ENCODE measurements around the gene SH2D7.

SH2D7 gene

GRCh38 chr15:78079298-78080087 lies 12.9 kb upstream of the SH2D7 start:
- DNase-seq, result no peak

GRCh38 chr15:78080088-78080460 lies 12.3 kb upstream of the SH2D7 start:
- DNase-seq, result no peak

- DNase-seq, result no peak
Observed at GRCh38 chr15:78082106-78082742, 10.1 kb upstream of the SH2D7 start.

DNA sequence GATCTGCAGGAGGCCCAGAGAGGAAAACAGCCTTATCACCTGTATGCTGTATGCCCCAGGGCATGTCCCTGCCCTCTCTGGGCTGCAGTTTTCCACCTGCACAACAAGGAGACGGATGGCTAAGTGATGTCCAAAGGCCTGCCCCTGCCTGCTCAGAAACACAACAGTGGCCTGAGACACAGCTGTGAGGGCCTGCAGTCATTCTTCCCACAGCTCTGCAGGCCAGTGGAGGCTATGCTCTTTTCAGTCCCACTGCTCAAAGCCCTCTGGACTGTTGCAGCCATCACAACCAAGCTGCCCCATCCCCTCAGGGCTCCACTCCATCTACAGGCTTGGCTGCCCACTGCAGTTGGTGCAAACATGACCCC lies 9.6 kb upstream of the SH2D7 start:
- no peak for DNase-seq

GRCh38 chr15:78083186-78083585 lies 9.2 kb upstream of the SH2D7 start:
- no peak for DNase-seq

GRCh38 chr15:78083687-78084448 lies 8.5 kb upstream of the SH2D7 start:
- no peak for DNase-seq

DNA sequence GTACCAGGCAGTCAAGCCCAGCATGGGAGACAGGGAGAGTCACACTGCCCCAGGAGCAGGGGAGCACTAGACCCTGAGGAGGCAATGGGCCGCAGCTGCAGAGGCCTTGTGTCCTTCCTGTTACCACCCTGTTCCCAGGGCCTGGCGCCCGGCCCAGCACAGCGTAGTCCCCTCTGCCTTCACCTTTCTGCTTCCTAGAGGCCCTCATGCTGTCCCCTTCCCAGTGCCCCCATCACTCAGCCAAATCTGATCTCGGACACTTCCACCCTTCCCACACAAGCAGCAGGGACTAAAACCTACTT lies 8.0 kb upstream of the SH2D7 start:
- DNase-seq, result no peak

GRCh38 chr15:78085928-78086327 lies 6.4 kb upstream of the SH2D7 start:
- no peak for DNase-seq

- no peak for DNase-seq
Observed at GRCh38 chr15:78087951-78088772, 4.2 kb upstream of the SH2D7 start.

DNA sequence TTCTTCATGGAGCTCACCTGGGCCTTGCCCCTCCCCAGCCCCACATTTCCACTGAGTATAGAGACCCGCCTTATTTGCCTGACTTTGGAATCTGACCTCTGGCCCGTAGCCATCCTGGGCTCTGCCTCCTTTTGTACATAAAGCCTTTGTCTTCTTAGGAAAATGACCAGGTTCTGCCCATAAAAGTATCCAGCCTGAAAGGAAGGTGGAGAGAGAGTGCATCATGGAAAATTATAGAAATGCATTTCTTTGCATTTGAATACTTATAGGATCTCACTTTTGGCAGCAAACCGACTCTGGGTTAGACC lies 3.6 kb upstream of the SH2D7 start:
- no peak for DNase-seq

GRCh38 chr15:78090422-78091063 lies 1.8 kb upstream of the SH2D7 start:
- no peak for DNase-seq

DNA sequence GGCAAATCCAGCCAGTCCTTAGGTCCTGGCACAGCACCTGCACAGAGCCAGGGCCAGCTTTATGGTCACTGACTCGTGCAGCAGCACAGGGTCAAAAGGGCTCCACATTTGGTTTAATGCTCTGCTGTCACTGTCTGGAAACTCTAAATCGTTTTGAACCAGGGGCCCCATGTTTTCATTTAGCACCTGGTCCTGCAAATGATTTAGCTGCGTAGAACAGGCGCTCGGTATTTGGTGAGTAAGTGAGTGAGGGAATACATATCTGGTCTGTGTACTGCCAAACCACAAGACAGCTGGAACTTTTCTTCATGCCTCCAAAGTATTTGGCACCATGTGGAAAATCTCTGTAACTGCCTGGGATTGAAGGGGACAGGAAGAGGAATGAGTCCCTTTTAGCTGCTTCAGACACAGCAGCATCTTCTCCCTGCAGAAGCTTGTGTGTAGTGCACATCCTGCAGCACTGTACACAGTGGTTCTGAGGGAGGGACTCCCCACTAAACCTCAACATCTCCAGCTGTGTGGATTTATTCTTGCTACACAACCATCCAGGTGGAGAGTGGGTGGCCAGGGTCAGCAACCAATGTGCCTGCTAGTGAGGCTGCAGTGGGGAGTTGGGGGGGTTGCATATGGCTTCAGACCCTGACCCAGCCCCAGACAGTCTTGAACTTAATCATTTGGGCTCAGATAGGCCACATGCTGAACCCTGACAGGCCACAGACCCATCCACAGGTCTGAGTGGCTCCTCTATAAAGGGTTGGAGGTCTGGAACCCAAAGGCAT lies 1.1 kb downstream of the SH2D7 start:
- DNase-seq, result no peak

DNA sequence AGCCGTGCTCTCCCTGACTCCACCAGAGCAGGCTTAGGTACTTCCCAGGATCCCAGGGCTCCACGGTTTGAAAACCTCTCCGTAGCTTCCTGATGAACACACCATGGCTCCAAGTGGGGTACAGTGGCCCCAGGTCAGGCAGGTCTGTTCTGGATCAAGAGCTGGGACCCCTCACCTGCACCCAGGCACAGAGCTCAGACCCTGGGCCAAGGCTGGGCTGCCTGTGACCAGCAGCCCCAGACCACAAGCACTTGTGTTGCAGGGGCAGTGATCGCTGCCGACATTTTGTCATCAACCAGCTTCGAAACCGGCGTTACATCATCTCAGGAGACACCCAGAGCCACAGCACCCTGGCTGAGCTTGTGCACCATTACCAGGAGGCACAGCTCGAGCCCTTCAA lies 5.3 kb downstream of the SH2D7 start:
- no peak for DNase-seq

- DNase-seq, result no peak
Observed at GRCh38 chr15:78098131-78098755, 5.9 kb downstream of the SH2D7 start.

- DNase-seq, result no peak
Observed at GRCh38 chr15:78100886-78101285, 8.5 kb downstream of the SH2D7 start.

DNA sequence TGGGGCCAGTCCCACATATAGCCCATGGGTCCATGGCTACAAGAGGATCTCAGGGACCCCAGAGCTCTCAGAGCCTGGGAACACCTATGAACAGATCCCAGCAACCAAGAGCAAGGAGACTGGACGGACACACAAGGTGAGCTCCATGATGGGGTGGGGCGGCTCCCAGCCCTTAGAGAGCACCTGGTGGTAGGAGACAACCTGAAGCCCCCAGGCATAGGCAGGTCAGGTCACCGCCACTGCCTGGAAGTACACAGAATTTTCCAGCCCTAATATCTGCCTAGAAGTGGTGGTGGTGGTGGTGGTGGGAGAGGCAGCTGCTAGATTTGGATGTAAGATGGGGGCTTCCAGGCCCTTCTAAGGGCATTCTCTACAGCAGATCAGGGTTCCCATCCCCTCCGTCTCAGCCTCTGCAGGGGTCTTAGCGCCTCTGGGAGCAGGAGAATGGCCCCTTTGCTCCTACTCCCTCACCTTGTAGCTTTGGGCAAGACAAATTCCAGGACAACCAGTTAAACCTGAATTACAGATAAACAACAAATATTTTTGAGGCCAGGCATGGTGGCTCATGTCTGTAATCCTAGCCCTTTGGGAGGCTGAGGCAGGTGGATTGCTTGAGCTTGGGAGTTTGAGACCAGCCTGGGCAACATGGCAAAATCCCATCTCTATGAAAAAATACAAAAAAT lies 9.2 kb downstream of the SH2D7 start:
- DNase-seq, result no peak

- DNase-seq, result no peak
Observed at GRCh38 chr15:78102211-78102610, 9.8 kb downstream of the SH2D7 start.

DNA sequence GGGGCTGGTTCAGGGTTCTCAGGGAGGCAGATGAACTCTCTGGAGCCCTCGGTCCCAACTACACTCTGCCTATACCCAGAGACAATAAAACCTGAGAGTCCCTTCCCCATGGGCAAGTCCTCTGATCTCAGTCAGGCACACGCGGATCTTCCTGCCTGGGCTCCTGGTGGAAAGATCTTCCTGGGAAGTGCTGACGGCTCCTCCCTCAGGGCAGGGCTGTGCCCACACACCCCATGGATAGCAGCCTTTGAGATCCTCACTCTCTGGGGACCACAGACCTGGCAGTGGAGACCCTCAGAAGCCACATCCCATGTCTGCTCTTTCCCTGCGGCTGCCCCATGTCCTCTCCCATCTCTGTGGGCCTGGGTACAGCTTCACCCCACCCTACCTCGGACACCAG lies 10.4 kb downstream of the SH2D7 start:
- no peak for DNase-seq

DNA sequence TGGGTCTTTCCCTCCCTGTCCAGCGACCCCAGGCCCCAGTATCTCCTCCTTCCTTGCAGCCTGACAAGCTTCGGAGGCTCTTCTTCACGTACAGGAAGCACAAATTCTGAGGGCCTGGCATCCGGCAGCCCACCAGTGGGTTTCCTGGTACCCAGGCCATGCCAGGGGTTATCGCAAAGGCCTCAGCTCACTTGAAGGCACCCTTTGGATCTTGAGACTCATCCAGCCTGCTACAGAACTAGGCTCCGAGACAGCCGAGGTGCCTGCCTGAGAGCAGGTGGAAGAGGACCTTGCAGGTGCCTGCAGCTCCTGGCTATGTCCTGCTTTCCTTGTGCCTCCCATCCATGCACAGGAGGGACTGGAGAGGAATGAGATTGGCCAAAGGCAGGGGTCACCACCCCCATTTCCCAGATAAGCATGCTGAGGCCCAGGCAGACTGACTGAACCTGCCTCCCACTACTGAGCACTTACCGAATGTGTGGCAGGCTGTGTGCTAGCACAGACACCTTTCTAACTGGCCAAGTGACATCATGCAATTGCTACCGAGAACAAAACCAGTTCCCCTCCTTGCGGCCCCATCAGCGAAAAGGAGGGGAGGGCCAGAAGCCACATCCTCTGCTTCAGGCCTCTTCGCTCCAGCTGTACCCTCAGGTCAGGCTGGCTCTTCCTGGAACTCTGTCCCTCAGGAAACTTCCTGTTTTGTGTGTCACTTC lies 11.2 kb downstream of the SH2D7 start:
- DNase-seq, result no peak

DNA sequence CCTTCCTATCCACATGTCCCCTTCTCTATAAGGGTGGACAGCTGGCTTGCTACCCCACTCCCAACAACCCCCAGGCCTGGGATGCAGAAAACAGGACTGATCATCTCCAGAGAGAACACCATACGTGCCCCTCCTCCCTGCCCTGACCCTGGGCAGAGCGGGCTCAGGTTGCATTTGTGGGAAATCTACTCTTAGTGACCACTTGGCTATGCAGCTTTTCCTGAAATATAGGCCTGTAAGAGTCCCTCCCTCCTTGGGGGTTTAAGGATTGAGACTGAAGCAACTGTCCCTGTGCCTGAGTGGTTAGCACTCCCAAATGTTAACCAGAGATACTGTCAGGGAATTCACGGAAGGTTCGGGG lies 11.7 kb downstream of the SH2D7 start:
- no peak for DNase-seq
